ENCODE results near the gene CRTC2. TPM values are rescaled to one million over a fixed set of nuclear protein-coding genes. Genes with fewer than 3 reads are reported as not detected.

CRTC2 gene
- total and polyA plus RNA-seq, 2 of the 4 experiments (the other 2 are of a cell fraction) = 2.7 to 20.1 TPM

Small RNA genes within 50 kb of the gene (microRNA-seq; reads per million reads assigned to microRNA genes)
- 0 to 2.1 reads per million in 2 experiments for gene MIR6737 (ENCODE audit: insufficient read depth in 1 of 2, insufficient read length in 1 of 2, unreplicated experiment in 1 of 2)

Small RNA genes within 50 kb of the gene (small RNA-seq; reads per million reads assigned to genes)
- 0 to 0.16 (median 0) reads per million in 5 experiments for gene MIR6737

Other genes with a start within 250 kb of the CRTC2 start
- gene INTS3, start 230.6 kb downstream of the CRTC2 start, total RNA-seq (2012; rRNA removed) = 28.1 and 33.5 TPM in 2 replicates
- gene INTS3, start 230.6 kb downstream of the CRTC2 start, polyA plus RNA-seq (2012; rRNA removed) = 53.9 and 59.4 TPM in 2 replicates
- gene SLC27A3, start 183.2 kb downstream of the CRTC2 start, total RNA-seq (2012; rRNA removed) = 1.9 and 3.2 TPM in 2 replicates
- gene SLC27A3, start 183.2 kb downstream of the CRTC2 start, polyA plus RNA-seq (2012; rRNA removed) = 9.3 and 9.6 TPM in 2 replicates
- gene GATAD2B, start 35.6 kb downstream of the CRTC2 start, total RNA-seq (2012; rRNA removed) = 3.8 and 5.6 TPM in 2 replicates
- gene GATAD2B, start 35.6 kb downstream of the CRTC2 start, polyA plus RNA-seq (2012; rRNA removed) = 6.1 and 6.2 TPM in 2 replicates
- 1.8 and 2.5 TPM in 2 replicates for gene DENND4B, start 11.9 kb downstream of the CRTC2 start, total RNA-seq (2012; rRNA removed)
- 25.2 and 33.3 TPM in 2 replicates for gene DENND4B, start 11.9 kb downstream of the CRTC2 start, polyA plus RNA-seq (2012; rRNA removed)
- 94.7 and 97.7 TPM in 2 replicates for gene SLC39A1, start 4.9 kb upstream of the CRTC2 start, total RNA-seq (2012; rRNA removed)
- gene SLC39A1, start 4.9 kb upstream of the CRTC2 start, polyA plus RNA-seq (2012; rRNA removed) = 84.6 and 89.1 TPM in 2 replicates
- 4.4 and 6.5 TPM in 2 replicates for gene CREB3L4, start 9.3 kb upstream of the CRTC2 start, total RNA-seq (2012; rRNA removed)
- 8.3 and 9.8 TPM in 2 replicates for gene CREB3L4, start 9.3 kb upstream of the CRTC2 start, polyA plus RNA-seq (2012; rRNA removed)
- 114 and 123 TPM in 2 replicates for gene JTB, start 19.1 kb upstream of the CRTC2 start, total RNA-seq (2012; rRNA removed)
- gene JTB, start 19.1 kb upstream of the CRTC2 start, polyA plus RNA-seq (2012; rRNA removed) = 138 and 153 TPM in 2 replicates
- gene RAB13, start 27.7 kb upstream of the CRTC2 start, total RNA-seq (2012; rRNA removed) = 42.3 and 56.7 TPM in 2 replicates
- 207 and 249 TPM in 2 replicates for gene RAB13, start 27.7 kb upstream of the CRTC2 start, polyA plus RNA-seq (2012; rRNA removed)
- gene RPS27, start 32.1 kb upstream of the CRTC2 start, total RNA-seq (2012; rRNA removed) = 320 and 1,119 TPM in 2 replicates
- 5,567 and 6,236 TPM in 2 replicates for gene RPS27, start 32.1 kb upstream of the CRTC2 start, polyA plus RNA-seq (2012; rRNA removed)
- gene NUP210L, start 196.5 kb upstream of the CRTC2 start, total RNA-seq (2012; rRNA removed) = under 0.01 TPM in 2 replicates
- 0.02 TPM in 1 of 2 replicates, not detected in the other for gene NUP210L, start 196.5 kb upstream of the CRTC2 start, polyA plus RNA-seq (2012; rRNA removed)
- 530 and 974 TPM in 2 replicates for gene TPM3, start 233.5 kb upstream of the CRTC2 start, total RNA-seq (2012; rRNA removed)
- 409 and 438 TPM in 2 replicates for gene TPM3, start 233.5 kb upstream of the CRTC2 start, polyA plus RNA-seq (2012; rRNA removed)
- not detected in 2 replicates for gene CFAP141, start 247.7 kb upstream of the CRTC2 start, total RNA-seq (2012; rRNA removed)
- not detected in 2 replicates for gene CFAP141, start 247.7 kb upstream of the CRTC2 start, polyA plus RNA-seq (2012; rRNA removed)

Data from IMR-90 (cell line).